Measurements from ENCODE around the gene LRRC28. TPM values are rescaled to one million over a fixed set of nuclear protein-coding genes. Genes with fewer than 3 reads are reported as not detected.

The LRRC28 gene
- polyA plus RNA-seq, 1 donor from 2014 or later = 20.4 TPM

- H3K9me2 ChIP-seq (ENCODE audit: insufficient read depth, low read length) = no peaks in the 10 kb centered on the region
- no peaks in the 10 kb centered on the region for H3F3A ChIP-seq (ENCODE audit: insufficient read depth, low read length, poor library complexity, severe bottlenecking)
- no peaks in the 10 kb centered on the region for H4K20me1 ChIP-seq (ENCODE audit: insufficient read depth)
- H3K4me2 ChIP-seq (ENCODE audit: low read length) = no peak overlapping the region
- no peak overlapping the region for H3K27ac ChIP-seq (ENCODE audit: low read length)
- no peak for TF ChIP-seq TAF1 (IDR thresholded peaks at IDR 0.05; ENCODE audit: low read depth)
- no peak for TF ChIP-seq CTCF (IDR thresholded peaks at IDR 0.05; ENCODE audit: poor library complexity, severe bottlenecking)
- no peak for TF ChIP-seq EP300 (conservative IDR thresholded peaks at IDR 0.05; ENCODE audit: poor library complexity, severe bottlenecking)
- H3K9ac ChIP-seq (ENCODE audit: low read length) = no peak overlapping the region
- no peaks in the 10 kb centered on the region for H3K79me2 ChIP-seq (replicated peaks; ENCODE audit: insufficient read depth, low read length)
- H3K27me3 ChIP-seq (ENCODE audit: insufficient read depth, low read depth, low read length) = no peaks in the 10 kb centered on the region
- H3K9me3 ChIP-seq (ENCODE audit: low read length) = no peaks in the 10 kb centered on the region
- no peak overlapping the region for H2AFZ ChIP-seq (ENCODE audit: low read depth, low read length)
- H3K4me3 ChIP-seq (ENCODE audit: low read length) = no peak overlapping the region
- no peaks in the 10 kb centered on the region for H3K36me3 ChIP-seq (ENCODE audit: insufficient read depth, low read length)
Observed at GRCh38 chr15:99207672-99208071, 43.6 kb upstream of the LRRC28 start.

- no peaks in the 10 kb centered on the region for H3K79me2 ChIP-seq (replicated peaks; ENCODE audit: insufficient read depth, low read length)
- no peaks in the 10 kb centered on the region for H3K9me3 ChIP-seq (ENCODE audit: low read length)
- no peak overlapping the region for H3K4me2 ChIP-seq (ENCODE audit: low read length)
- no peaks in the 10 kb centered on the region for H3K36me3 ChIP-seq (ENCODE audit: insufficient read depth, low read length)
- H3K27ac ChIP-seq (ENCODE audit: low read length) = no peak overlapping the region
- H2AFZ ChIP-seq (ENCODE audit: low read depth, low read length) = no peak overlapping the region
- H4K20me1 ChIP-seq (ENCODE audit: insufficient read depth) = no peaks in the 10 kb centered on the region
- no peaks in the 10 kb centered on the region for H3F3A ChIP-seq (ENCODE audit: insufficient read depth, low read length, poor library complexity, severe bottlenecking)
- H3K27me3 ChIP-seq (ENCODE audit: insufficient read depth, low read depth, low read length) = no peaks in the 10 kb centered on the region
- no peaks in the 10 kb centered on the region for H3K9me2 ChIP-seq (ENCODE audit: insufficient read depth, low read length)
- TF ChIP-seq TAF1 (IDR thresholded peaks at IDR 0.05; ENCODE audit: low read depth) = no peak
- no peak for TF ChIP-seq CTCF (IDR thresholded peaks at IDR 0.05; ENCODE audit: poor library complexity, severe bottlenecking)
- no peak for TF ChIP-seq EP300 (conservative IDR thresholded peaks at IDR 0.05; ENCODE audit: poor library complexity, severe bottlenecking)
- no peak for TF ChIP-seq MXI1 (conservative IDR thresholded peaks at IDR 0.05; ENCODE audit: poor library complexity, severe bottlenecking)
- no peak for TF ChIP-seq REST (IDR thresholded peaks at IDR 0.05; ENCODE audit: borderline replicate concordance)
- no peak overlapping the region for H3K9ac ChIP-seq (ENCODE audit: low read length)
- no peak overlapping the region for H3K4me3 ChIP-seq (ENCODE audit: low read length)
Observed at GRCh38 chr15:99209326-99209725, 42.0 kb upstream of the LRRC28 start.

GRCh38 chr15:99210334-99210733, 40.9 kb upstream of the LRRC28 start:
- H3K9me2 ChIP-seq (ENCODE audit: insufficient read depth, low read length) = no peaks in the 10 kb centered on the region
- no peak overlapping the region for H3K4me3 ChIP-seq (ENCODE audit: low read length)
- H3K79me2 ChIP-seq (replicated peaks; ENCODE audit: insufficient read depth, low read length) = no peaks in the 10 kb centered on the region
- no peaks in the 10 kb centered on the region for H3K36me3 ChIP-seq (ENCODE audit: insufficient read depth, low read length)
- H2AFZ ChIP-seq (ENCODE audit: low read depth, low read length) = no peak overlapping the region
- no peak overlapping the region for H3K27ac ChIP-seq (ENCODE audit: low read length)
- H3F3A ChIP-seq (ENCODE audit: insufficient read depth, low read length, poor library complexity, severe bottlenecking) = no peaks in the 10 kb centered on the region
- no peak overlapping the region for H3K4me2 ChIP-seq (ENCODE audit: low read length)
- H3K9ac ChIP-seq (ENCODE audit: low read length) = no peak overlapping the region
- H3K27me3 ChIP-seq (ENCODE audit: insufficient read depth, low read depth, low read length) = no peaks in the 10 kb centered on the region
- H4K20me1 ChIP-seq (ENCODE audit: insufficient read depth) = no peaks in the 10 kb centered on the region
- H3K9me3 ChIP-seq (ENCODE audit: low read length) = no peaks in the 10 kb centered on the region
- TF ChIP-seq POLR2AphosphoS5 (IDR thresholded peaks at IDR 0.05) = no peak
- no peak for TF ChIP-seq TAF1 (IDR thresholded peaks at IDR 0.05; ENCODE audit: low read depth)
- TF ChIP-seq CTCF (IDR thresholded peaks at IDR 0.05; ENCODE audit: poor library complexity, severe bottlenecking) = no peak
- TF ChIP-seq RAD21 (conservative IDR thresholded peaks at IDR 0.05) = no peak
- TF ChIP-seq EZH2 (IDR thresholded peaks at IDR 0.05; ENCODE audit: borderline replicate concordance, insufficient read depth, low read length, poor library complexity, severe bottlenecking) = no peak
- TF ChIP-seq EP300 (conservative IDR thresholded peaks at IDR 0.05; ENCODE audit: poor library complexity, severe bottlenecking) = no peak
- no peak for TF ChIP-seq MXI1 (conservative IDR thresholded peaks at IDR 0.05; ENCODE audit: poor library complexity, severe bottlenecking)
- no peak for TF ChIP-seq SMC3 (conservative IDR thresholded peaks at IDR 0.05; ENCODE audit: poor library complexity)

Measured in neural cell (in vitro differentiated cells).